ENCODE data around the gene ABI3BP.

- peak in 3 of 5 experiments; percentile 20 to 31 (median 24) for TF ChIP-seq CTCF (IDR thresholded peaks at IDR 0.05)
- no peak for TF ChIP-seq POLR2A (IDR thresholded peaks at IDR 0.05)
- TF ChIP-seq POLR2AphosphoS5 (IDR thresholded peaks at IDR 0.05), result no peak
Observed at GRCh38 chr3:100737334-100737733, 255.9 kb downstream of the ABI3BP start.

All from transverse colon (tissue), 4 donors.